Measurements from ENCODE around the gene VAV2. TPM values are rescaled to one million over a fixed set of nuclear protein-coding genes. Genes with fewer than 3 reads are reported as not detected.

The VAV2 gene
- total RNA-seq, 2 donors from 2014 or later = 7.0 to 7.3 TPM

DNA sequence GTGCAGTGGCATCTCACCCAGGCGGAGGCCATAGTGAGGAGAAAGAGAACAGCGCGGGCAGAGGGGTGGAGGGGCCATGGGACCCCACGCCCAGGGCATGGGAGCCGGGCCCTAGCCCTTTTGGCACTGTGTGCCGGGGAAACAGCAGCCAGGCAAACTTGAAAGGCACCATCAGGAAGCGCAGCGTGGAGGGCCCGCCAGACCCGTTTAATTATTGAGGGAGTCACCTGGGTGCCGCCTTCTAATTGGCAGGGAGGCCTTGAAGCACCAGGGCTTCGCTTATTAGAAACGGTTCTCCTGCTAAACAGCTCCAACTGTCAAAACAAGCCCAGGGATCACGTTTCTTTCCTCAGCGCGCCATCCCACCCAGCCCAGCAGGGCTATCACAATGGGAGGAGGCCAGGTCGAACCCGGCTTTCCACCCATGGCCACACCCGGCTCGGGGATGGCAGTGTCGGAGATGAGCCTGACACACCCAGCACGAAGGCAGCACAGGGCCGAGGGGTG is 149.3 kb downstream of the VAV2 start:
- no peaks in the 10 kb centered on the region for H3K4me1 Mint-ChIP-seq
- H3K36me3 Mint-ChIP-seq (ENCODE audit: low read depth) = no peaks in the 10 kb centered on the region
- H3K27ac Mint-ChIP-seq = no peak overlapping the region
- H3K4me3 Mint-ChIP-seq = no peak overlapping the region
- no peaks in the 10 kb centered on the region for H3K9me3 Mint-ChIP-seq
- no peak for ATAC-seq (replicated peaks)
- H3K27me3 Mint-ChIP-seq = no peaks in the 10 kb centered on the region

- no peaks in the 10 kb centered on the region for H3K36me3 Mint-ChIP-seq (ENCODE audit: low read depth)
- no peak overlapping the region for H3K27ac Mint-ChIP-seq
- no peak for ATAC-seq (replicated peaks)
- no peaks in the 10 kb centered on the region for H3K27me3 Mint-ChIP-seq
- H3K9me3 Mint-ChIP-seq = no peaks in the 10 kb centered on the region
- H3K4me3 Mint-ChIP-seq = no peak overlapping the region
- no peaks in the 10 kb centered on the region for H3K4me1 Mint-ChIP-seq
Measured at GRCh38 chr9:133842174-133842573, 149.9 kb downstream of the VAV2 start.

- Mint-ChIP-seq H3K27ac (no peak overlapping the region), H3K4me3 (no peak overlapping the region), H3K36me3 (ENCODE audit: low read depth) (no peaks in the 10 kb centered on the region), H3K4me1 (no peaks in the 10 kb centered on the region), H3K9me3 (no peaks in the 10 kb centered on the region), H3K27me3 (no peaks in the 10 kb centered on the region)
- ATAC-seq (replicated peaks) = no peak
Measured at GRCh38 chr9:133841167-133841812, 150.8 kb downstream of the VAV2 start.

DNA sequence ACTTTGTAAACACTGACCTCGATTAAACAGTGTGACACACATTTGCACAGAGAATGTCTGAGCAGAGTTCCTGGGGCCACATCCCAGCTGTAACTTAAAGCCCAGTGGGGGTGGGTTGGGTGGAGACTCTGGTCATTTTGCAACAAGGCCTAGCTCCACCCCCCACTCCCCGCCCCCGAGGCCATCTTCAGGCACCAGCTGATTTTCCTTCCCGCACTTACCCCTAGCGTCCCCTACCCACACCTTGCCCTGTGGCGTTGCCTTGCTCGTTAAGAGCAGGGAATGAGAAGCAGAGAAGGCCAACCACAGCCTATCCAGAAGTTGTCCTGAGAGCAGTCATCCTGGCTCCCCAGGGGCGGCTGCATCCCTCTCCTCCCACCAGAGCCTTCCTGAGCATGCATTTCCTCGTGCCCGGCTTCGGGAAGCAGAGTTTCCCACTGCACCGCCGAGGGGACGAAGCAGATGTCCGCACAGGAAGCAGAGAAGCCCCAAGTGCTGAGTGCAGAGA is 152.2 kb downstream of the VAV2 start:
- Mint-ChIP-seq H3K36me3 (ENCODE audit: low read depth) (no peaks in the 10 kb centered on the region), H3K27ac (no peak overlapping the region), H3K9me3 (no peaks in the 10 kb centered on the region), H3K4me3 (no peak overlapping the region), H3K4me1 (no peaks in the 10 kb centered on the region), H3K27me3 (no peaks in the 10 kb centered on the region)
- ATAC-seq (replicated peaks) = no peak

- no peak overlapping the region for H3K4me3 Mint-ChIP-seq
- H3K27me3 Mint-ChIP-seq = no peaks in the 10 kb centered on the region
Measured at GRCh38 chr9:133838859-133839507, 153.1 kb downstream of the VAV2 start.

GRCh38 chr9:133837627-133838597 is 154.2 kb downstream of the VAV2 start:
- ATAC-seq (replicated peaks) = no peak
- H3K9me3 Mint-ChIP-seq = no peaks in the 10 kb centered on the region
- H3K27ac Mint-ChIP-seq = no peak overlapping the region
- H3K4me3 Mint-ChIP-seq = no peak overlapping the region
- no peaks in the 10 kb centered on the region for H3K27me3 Mint-ChIP-seq
- no peaks in the 10 kb centered on the region for H3K36me3 Mint-ChIP-seq (ENCODE audit: low read depth)
- H3K4me1 Mint-ChIP-seq = no peaks in the 10 kb centered on the region

More at GRCh38 chr9:133838859-133839507, 153.1 kb downstream of the VAV2 start:
- Mint-ChIP-seq H3K9me3 (no peaks in the 10 kb centered on the region), H3K4me1 (no peaks in the 10 kb centered on the region), H3K27ac (no peak overlapping the region), H3K36me3 (ENCODE audit: low read depth) (no peaks in the 10 kb centered on the region)
- ATAC-seq (replicated peaks) = no peak

DNA sequence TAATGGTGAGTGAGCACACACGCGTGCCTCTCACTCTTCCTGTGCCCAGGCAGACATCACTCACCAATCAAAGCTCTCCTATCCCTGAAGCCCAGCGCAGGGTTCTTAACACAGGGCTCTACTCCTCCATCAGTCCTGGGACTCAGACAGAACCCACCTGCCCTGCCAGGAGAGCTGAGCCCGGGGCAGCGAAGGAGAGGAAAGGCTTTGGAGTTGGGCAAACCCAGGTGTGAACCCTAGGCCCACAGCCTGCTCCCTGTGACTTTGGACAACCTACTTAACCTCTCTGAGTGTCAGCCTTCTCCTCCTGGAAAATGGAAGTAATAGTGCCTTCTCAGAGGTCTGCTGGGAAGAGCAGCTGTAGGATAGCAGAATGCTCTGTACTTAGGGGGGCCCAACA is 155.3 kb downstream of the VAV2 start:
- Mint-ChIP-seq H3K9me3 (no peaks in the 10 kb centered on the region), H3K4me3 (no peak overlapping the region), H3K36me3 (ENCODE audit: low read depth) (no peaks in the 10 kb centered on the region), H3K27ac (no peak overlapping the region), H3K4me1 (no peaks in the 10 kb centered on the region), H3K27me3 (no peaks in the 10 kb centered on the region)
- no peak for ATAC-seq (replicated peaks)

DNA sequence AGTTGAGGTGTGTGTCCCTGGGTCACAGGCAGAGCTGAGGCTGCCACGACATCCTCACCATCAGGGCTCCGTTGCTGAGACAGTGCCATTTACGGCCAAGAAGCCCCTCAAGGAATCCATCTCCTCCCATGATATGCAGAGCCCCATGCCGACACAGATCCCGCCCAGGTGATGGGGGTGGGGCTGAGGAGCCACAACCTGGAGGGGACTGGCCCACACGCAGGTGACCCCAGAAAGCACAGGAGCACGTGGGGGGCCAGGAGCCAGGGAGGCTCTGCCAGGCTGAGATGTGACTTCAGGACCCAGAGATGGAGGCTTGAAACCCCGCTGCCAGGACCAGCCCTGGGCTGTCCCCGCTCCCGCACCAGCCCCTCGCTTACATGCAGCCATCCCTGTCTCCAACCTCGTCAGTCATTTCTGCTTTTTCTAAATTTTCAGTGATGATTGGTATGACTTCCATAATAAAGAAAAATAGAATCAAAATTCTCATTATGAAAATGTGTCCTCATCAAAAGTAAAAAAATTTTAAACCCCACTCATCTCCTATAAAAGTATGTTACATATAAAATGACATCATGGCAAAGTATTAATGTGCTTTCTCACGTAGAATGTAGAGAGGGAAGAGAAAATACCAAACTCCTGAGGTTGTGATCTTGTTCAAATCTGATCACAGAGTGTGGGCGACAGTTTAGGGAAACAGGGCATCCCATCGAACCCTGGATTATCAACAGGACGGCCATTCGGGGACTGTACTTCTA is 155.9 kb downstream of the VAV2 start:
- no peak for ATAC-seq (replicated peaks)
- H3K27me3 Mint-ChIP-seq = no peaks in the 10 kb centered on the region
- no peaks in the 10 kb centered on the region for H3K4me1 Mint-ChIP-seq
- H3K4me3 Mint-ChIP-seq = no peak overlapping the region
- no peaks in the 10 kb centered on the region for H3K9me3 Mint-ChIP-seq
- no peak overlapping the region for H3K27ac Mint-ChIP-seq
- H3K36me3 Mint-ChIP-seq (ENCODE audit: low read depth) = no peaks in the 10 kb centered on the region

- H3K4me3 Mint-ChIP-seq = no peak overlapping the region
- H3K27me3 Mint-ChIP-seq = no peaks in the 10 kb centered on the region
- H3K4me1 Mint-ChIP-seq = no peaks in the 10 kb centered on the region
- ATAC-seq (replicated peaks) = no peak
- H3K9me3 Mint-ChIP-seq = no peaks in the 10 kb centered on the region
- H3K36me3 Mint-ChIP-seq (ENCODE audit: low read depth) = no peaks in the 10 kb centered on the region
- no peak overlapping the region for H3K27ac Mint-ChIP-seq
Measured at GRCh38 chr9:133835262-133835901, 156.7 kb downstream of the VAV2 start.

DNA sequence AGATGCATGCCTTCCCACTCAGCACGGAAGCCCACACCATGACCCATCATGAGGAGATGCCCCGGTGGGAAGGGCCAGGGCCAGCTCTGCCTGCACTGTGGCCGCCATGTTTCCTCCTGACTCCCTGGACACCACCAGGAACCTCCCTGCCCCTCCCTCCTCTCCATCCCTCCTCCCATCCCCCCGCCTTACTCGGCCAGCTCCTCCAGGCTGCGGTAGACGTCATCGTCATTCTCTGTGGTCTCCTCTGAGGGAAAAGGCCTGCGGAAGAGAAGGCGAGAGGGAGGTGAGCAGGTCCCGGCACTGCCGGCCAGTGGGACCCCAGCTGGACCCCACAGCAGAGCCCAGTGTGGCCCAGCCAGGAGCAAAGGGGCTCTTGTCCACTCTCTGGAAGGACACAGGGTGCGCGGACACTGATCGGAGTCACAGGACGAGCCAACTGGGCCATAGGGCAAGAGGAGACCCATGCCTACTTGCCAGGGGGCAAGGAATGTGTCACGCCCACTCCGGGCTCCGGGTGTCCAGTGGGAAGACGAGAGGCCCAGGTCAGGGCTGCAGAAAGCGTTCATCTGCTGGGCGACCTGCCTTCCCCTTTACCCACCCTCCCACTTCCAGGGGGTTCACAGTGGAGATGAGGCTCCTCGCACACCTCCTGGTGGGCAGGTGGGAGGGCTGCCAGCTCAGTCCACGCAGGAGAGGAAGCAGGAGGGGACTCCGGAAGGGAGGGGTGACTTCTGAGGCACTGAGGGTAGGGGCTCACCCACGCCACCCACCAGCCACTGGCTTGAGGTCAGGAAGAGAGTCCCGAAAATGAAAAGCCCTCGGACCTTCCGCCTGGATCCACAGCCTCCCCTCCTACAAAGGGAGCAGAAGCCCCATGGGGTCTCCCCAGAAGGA is 157.8 kb downstream of the VAV2 start:
- Mint-ChIP-seq H3K27ac (no peak overlapping the region), H3K4me1 (no peaks in the 10 kb centered on the region), H3K4me3 (no peak overlapping the region), H3K9me3 (no peaks in the 10 kb centered on the region), H3K36me3 (ENCODE audit: low read depth) (no peaks in the 10 kb centered on the region), H3K27me3 (no peaks in the 10 kb centered on the region)
- ATAC-seq (replicated peaks) = no peak

GRCh38 chr9:133833388-133834025 is 158.6 kb downstream of the VAV2 start:
- Mint-ChIP-seq H3K4me1 (no peaks in the 10 kb centered on the region), H3K36me3 (ENCODE audit: low read depth) (no peaks in the 10 kb centered on the region), H3K27ac (no peak overlapping the region), H3K9me3 (no peaks in the 10 kb centered on the region), H3K4me3 (no peak overlapping the region), H3K27me3 (no peaks in the 10 kb centered on the region)
- ATAC-seq (replicated peaks) = no peak

DNA sequence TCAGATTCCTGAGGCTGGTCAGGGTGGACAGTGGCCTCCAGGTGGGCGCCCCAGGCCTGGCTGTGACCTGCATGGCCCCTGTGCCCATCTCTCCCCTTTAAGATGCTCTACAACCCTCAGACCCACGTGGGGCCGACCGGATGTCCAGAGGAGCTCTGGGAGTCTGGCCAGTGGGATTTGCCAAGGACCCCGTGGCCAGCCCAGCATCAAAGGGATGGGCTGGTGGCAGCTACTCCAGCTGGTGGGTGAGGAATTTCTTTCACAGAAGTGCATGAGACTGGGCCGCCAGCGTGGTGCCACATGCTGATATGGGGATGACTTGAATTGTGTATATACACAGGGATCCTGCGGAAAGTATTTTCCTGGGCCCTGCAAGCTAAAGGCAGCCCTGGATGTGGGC is 159.2 kb downstream of the VAV2 start:
- Mint-ChIP-seq H3K4me3 (no peak overlapping the region), H3K27me3 (no peaks in the 10 kb centered on the region), H3K9me3 (no peaks in the 10 kb centered on the region), H3K27ac (no peak overlapping the region), H3K36me3 (ENCODE audit: low read depth) (no peaks in the 10 kb centered on the region), H3K4me1 (no peaks in the 10 kb centered on the region)
- ATAC-seq (replicated peaks) = no peak
